Ramos (cell line): ENCODE measurements around the gene ADCY7.

Experiments
- in situ Hi-C: fragments of 300-500 bp; cut with MboI; formaldehyde crosslinking; loops from one replicate; pipeline ENCODE4 v1.14.3; 2022; ENCODE audit warnings: low sequenced_read_pairs; ENCODE audit not compliant: unreplicated experiment

Gene ADCY7

DNA sequence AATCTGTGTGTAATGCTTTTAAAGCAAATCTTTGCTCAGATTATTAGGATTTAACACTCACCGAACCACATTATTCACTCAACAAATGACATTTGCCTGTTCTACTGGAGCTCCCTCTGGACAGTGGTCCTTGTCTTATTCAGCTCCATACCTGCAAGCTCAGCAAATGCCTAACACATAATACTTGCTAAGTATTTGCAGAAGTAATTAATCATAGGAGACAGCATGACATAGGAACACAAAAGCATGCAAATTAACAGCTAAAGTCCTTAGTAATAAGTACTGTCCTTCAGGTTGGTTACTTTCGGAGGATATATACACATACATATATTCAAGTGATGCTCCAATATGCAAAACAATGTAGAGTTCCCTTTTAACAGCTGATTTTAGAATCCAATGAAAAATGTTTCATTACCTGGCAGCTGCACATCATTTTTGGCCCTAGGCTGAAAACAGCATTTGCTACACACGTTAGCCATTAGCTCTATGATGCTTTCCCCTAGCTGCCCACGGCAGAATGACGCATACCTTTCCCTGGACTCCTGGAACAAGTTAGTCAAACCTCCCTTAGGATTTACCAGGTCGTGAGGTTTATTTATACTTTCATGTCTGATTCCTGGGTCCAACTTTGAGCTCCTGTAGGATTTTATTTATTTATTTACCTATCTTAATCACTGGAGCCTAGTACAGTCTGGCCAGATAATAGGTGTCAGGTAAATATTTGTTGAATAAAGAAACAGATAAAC lies 93.9 kb downstream of the ADCY7 start:
- in situ Hi-C loops: no loop called here

DNA sequence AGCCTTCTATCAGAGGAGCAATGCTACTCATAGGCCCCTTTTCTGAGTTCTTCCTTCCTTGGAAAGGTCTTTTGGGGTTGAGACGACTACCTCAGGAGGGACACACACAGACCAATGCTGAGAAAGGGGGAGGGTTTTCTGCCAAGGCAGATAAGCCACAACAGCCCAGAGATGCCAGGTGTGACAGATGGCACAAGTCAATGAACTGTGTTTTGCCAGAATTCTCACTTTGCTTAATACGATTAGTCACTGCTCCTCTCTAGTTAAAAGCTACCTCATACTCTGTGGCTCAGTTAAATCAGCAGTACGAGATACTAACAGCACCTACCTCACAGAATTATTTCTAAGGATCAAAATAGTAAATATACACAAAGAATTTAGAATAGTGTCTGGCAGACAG lies 94.4 kb downstream of the ADCY7 start:
- in situ Hi-C loops: no loop called here

DNA sequence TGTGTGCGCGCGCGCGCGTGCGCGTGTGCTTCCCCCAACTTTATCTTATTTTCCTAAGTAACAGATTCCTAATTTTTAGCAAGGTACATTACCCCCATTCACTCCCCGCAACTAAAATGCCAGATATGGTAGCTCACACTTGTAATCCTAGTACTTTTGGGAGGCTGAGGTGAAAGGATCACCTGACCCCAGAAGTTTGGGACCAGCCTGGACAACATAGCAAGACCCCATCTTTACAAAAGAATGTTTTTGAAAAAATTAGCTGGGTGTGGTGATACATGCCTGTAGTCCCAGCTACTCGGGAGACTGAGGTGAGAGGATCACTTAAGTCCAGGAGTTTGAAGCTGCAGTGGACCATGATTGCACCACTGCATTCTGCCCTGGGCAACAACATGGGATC lies 97.3 kb downstream of the ADCY7 start:
- in situ Hi-C loops: no loop called here

DNA sequence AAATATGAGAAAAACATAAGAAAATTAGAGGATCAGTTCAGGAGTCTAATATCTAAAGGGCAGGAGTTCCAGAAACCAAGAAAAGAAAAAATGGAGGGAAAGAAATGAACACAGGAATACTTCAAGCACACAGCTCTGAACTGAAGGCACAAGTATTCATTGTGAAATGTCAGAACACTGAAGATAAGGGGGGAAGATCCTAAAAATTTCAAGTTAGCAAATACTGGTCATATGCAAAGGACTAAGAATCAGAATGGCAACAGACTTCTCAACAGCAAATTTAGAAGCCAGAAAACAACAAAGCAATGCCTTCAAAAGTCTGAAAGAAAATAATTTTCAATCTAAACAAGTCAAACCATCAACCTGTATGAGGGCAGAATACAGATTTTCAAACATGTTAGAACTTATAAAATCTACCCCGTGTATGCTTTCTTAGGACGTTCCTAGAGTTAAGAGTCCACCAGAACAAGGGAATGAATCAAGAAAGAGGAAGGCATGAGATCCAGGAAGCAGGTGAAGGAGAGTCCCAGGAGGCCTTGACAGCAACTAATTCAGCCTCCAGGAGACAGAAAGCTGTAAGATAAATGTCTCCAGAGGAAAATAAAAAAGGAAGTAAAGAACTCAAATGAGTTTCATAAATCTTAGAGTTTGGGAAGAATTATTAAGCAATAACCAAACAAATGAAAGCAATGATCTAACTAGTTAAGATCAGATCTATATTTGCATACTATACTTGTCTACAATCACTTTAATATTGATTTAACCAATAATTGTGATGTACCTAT lies 99.6 kb downstream of the ADCY7 start:
- in situ Hi-C loops: no loop called here
